ENCODE data around the gene QRFP. TPM values are rescaled to one million over a fixed set of nuclear protein-coding genes. Genes with fewer than 3 reads are reported as not detected.

The QRFP gene
- total RNA-seq, 4 donors from 2014 or later = not detected

DNA sequence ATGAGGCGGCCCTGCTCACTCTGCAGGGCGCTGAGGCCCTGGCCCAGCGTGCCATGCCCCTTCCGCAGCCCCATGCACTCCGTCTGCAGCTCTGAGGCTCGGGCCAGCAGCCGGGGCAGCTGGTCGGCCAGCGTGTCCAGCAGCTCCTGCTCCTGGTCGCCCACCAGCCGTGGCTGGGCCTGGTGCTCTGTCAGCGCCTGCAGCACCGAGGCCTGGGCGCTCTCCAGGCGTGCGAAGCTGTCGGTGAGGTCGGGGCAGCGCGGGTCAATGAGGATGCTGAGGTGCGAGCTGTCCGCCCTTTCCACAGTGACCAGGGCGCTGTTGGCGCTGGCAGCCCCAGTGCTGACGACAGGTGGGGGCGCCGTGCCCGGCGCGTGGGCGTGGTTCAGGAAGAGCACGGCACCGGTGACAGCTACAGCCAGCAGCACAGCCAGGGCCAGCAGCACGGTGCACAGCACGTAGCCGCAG, 33.0 kb upstream of the QRFP start:
- intact Hi-C loops (cut with DNase I; ENCODE audit: low total_unique reads) = no loop called here
- no peak for DNase-seq
- Histone ChIP-seq H3K27ac (no peak overlapping the region), H3K4me1 (no peaks in the 10 kb centered on the region), H3K9me3 (no peaks in the 10 kb centered on the region), H3K27me3 (peaks cover 0 to 8% of the 10 kb centered on the region in 2 donors), H3K4me3 (no peak overlapping the region), H3K36me3 (no peaks in the 10 kb centered on the region)
- TF ChIP-seq CTCF (IDR thresholded peaks at IDR 0.05) (no peak), POLR2A (IDR thresholded peaks at IDR 0.05) (no peak)

DNA sequence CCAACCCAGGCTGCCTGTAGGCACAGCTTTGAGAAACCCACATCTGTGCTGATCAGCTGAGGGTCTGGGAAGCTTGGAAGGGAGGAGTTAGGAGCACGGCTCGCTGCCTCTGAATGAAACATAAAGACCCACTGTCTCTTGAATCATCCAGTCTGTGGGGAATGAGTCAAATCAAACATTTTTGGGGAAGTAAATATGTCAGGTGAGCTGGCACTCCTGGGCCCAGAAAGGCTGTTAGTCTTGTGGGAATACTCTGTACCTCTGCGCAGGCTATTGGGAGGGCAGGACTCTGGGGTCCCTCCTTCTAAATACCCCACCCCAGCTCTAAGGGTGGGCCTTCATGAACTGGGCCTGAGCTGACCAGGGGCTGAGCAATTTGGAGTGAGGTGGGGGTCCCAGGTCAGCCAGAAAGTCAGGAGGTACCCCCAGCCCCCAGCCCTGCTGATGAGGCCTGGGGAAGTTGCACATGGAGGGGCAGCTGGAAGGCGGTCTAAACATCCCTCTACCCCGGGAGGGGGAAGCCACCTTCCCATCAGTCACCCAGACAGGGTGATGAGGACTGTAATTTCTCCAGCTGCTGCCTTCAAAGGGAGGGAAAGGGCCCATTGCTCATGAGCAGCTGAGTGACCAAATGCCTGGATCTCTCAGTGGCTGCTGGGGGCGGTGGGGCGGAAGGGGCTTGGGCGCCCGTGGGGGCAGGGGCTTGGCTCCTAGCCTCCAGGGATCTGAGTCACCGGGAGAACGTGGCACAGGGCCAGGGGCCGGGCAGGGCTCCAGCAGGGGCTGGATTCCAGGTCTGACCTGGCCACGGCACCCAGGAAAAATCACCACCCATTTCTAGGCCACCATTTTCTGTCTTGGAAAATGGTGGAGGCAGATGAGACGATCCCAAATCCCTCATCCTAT, 31.6 kb upstream of the QRFP start:
- H3K27me3 ChIP-seq = no peaks in the 10 kb centered on the region
- intact Hi-C loops (cut with DNase I; ENCODE audit: low total_unique reads) = no loop called here
- H3K9me3 ChIP-seq = no peaks in the 10 kb centered on the region
- H3K4me1 ChIP-seq = no peaks in the 10 kb centered on the region
- H3K4me3 ChIP-seq = no peak overlapping the region
- no peak overlapping the region for H3K27ac ChIP-seq
- no peaks in the 10 kb centered on the region for H3K36me3 ChIP-seq
- TF ChIP-seq POLR2A (IDR thresholded peaks at IDR 0.05) = no peak
- no peak for TF ChIP-seq CTCF (IDR thresholded peaks at IDR 0.05)
- no peak for DNase-seq

GRCh38 chr9:130927338-130927737, 30.7 kb upstream of the QRFP start:
- H3K36me3 ChIP-seq = no peaks in the 10 kb centered on the region
- no peaks in the 10 kb centered on the region for H3K4me1 ChIP-seq
- no peaks in the 10 kb centered on the region for H3K9me3 ChIP-seq
- no peak overlapping the region for H3K4me3 ChIP-seq
- no peak overlapping the region for H3K27ac ChIP-seq
- no peaks in the 10 kb centered on the region for H3K27me3 ChIP-seq
- DNase-seq = no peak
- intact Hi-C loops (cut with DNase I; ENCODE audit: low total_unique reads) = no loop called here
- no peak for TF ChIP-seq POLR2A (IDR thresholded peaks at IDR 0.05)
- no peak for TF ChIP-seq CTCF (IDR thresholded peaks at IDR 0.05)

DNA sequence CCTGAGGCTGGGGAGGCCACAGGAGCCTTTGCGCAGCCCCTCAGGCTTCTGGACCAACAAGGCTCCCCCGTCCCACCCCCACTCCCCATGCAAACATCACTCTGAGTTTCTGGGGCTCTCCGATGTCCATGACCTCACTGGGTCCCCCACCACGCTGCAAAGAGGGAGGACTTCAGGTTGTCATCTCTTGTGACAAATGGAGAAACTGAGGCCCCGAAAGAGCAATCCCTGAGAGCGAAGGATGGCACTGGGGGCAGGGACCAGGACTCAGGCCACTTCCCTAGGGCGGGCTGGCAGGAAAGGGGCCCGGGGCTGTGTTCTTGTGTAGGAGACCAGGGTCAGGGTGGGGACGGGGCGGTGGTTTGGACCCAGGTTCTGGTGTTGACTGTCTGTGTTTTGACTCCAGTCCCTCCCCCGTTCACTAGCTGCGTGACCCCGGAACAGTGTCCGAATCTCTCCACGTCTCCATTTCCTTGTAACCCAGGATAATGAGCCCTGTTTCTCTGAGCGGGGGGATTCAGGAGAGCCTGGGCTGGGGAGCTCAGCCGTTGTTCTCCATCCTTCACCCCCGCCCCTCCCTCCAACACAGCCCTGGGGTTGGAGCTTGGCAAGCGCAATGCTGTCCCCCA, 28.6 kb upstream of the QRFP start:
- no peak for DNase-seq
- Histone ChIP-seq H3K9me3 (no peaks in the 10 kb centered on the region), H3K36me3 (no peaks in the 10 kb centered on the region), H3K27ac (no peak overlapping the region), H3K4me3 (no peak overlapping the region), H3K27me3 (no peaks in the 10 kb centered on the region), H3K4me1 (no peaks in the 10 kb centered on the region)
- no peak for TF ChIP-seq POLR2A (IDR thresholded peaks at IDR 0.05)
- no peak for TF ChIP-seq CTCF (IDR thresholded peaks at IDR 0.05)
- intact Hi-C loops (cut with DNase I; ENCODE audit: low total_unique reads) = no loop called here

DNA sequence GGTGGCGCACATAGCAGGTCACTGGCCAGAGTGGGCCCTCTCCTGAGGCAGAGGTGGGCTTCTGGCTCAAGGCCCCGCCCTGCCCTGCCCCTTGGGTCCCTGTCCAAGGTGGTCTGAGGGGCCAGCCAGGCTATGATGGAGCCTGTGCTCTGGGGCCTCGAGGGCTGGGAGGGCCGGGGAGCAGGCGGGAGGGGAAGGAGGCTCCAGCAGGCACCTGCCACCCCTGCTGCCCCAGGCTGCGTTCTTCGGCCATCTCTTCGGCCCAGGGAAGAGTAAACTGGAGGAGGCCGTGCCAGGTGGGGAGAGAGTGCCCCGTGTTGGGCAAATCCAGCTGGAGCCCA, 27.8 kb upstream of the QRFP start:
- Histone ChIP-seq H3K36me3 (no peaks in the 10 kb centered on the region), H3K27ac (no peak overlapping the region), H3K9me3 (no peaks in the 10 kb centered on the region), H3K4me1 (no peaks in the 10 kb centered on the region), H3K4me3 (no peak overlapping the region), H3K27me3 (no peaks in the 10 kb centered on the region)
- TF ChIP-seq CTCF (IDR thresholded peaks at IDR 0.05) (no peak), POLR2A (IDR thresholded peaks at IDR 0.05) (no peak)
- intact Hi-C loops (cut with DNase I; ENCODE audit: low total_unique reads) = no loop called here
- no peak for DNase-seq
